ENCODE measurements around the gene MDM4.

DNA sequence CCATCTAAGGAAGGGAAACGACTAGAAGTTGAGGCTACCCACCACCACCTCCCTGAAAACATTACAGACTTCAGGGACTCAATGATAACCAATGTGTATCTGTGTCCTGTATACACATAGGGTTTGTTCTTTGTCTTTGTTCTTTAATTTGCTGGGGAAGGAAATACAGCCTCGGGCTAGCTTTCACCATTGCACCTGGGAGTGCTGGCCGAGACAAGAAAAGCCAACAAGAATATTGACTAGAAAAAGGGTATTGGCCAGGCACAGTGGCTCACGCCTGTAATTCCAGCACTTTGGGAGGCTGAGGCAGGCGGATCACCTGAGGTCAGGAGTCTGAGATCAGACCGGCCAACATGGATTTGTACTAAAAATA, 50.4 kb downstream of the MDM4 start:
- no peak for TF ChIP-seq CTCF (IDR thresholded peaks at IDR 0.05)
- no peak for TF ChIP-seq POLR2A (IDR thresholded peaks at IDR 0.05)

Data from esophagus squamous epithelium (tissue), 4 donors.